ENCODE measurements around the gene SLC24A3.

GRCh38 chr20:19185083-19185482 lies 27.4 kb upstream of the SLC24A3 start:
- no peak for TF ChIP-seq CTCF (conservative IDR thresholded peaks at IDR 0.05; ENCODE audit: low read depth in 2 of 2)
- TF ChIP-seq EZH2 (IDR thresholded peaks at IDR 0.05; ENCODE audit: low read depth, unreplicated experiment): no peak
- TF ChIP-seq REST (IDR thresholded peaks at IDR 0.05; ENCODE audit: unreplicated experiment): no peak
- TF ChIP-seq POLR2AphosphoS5 (IDR thresholded peaks at IDR 0.05; ENCODE audit: low read depth): no peak
- no peak for TF ChIP-seq ETS1 (IDR thresholded peaks at IDR 0.05)
- TF ChIP-seq EZH2phosphoT487 (IDR thresholded peaks at IDR 0.05; ENCODE audit: unreplicated experiment): no peak
- no peak for TF ChIP-seq CREB1 (CRISPR knock-in tag; IDR thresholded peaks at IDR 0.05; ENCODE audit: low read depth)
- no peak for TF ChIP-seq ZNF331 (CRISPR knock-in tag; IDR thresholded peaks at IDR 0.05; ENCODE audit: low read depth)
- TF ChIP-seq JUNB (IDR thresholded peaks at IDR 0.05; ENCODE audit: unreplicated experiment): no peak
- TF ChIP-seq STAT1 (IDR thresholded peaks at IDR 0.05; ENCODE audit: unreplicated experiment): no peak
- no peak for TF ChIP-seq ZNF114 (CRISPR knock-in tag; IDR thresholded peaks at IDR 0.05)
